CMK (cell line): ENCODE data around the gene TUBA4A.

Source experiments
- DNase-seq: peaks from one replicate; pipeline ENCODE4 v3.0.0-alpha.2; 2010; ENCODE audit warnings: low read depth

TUBA4A gene

DNA sequence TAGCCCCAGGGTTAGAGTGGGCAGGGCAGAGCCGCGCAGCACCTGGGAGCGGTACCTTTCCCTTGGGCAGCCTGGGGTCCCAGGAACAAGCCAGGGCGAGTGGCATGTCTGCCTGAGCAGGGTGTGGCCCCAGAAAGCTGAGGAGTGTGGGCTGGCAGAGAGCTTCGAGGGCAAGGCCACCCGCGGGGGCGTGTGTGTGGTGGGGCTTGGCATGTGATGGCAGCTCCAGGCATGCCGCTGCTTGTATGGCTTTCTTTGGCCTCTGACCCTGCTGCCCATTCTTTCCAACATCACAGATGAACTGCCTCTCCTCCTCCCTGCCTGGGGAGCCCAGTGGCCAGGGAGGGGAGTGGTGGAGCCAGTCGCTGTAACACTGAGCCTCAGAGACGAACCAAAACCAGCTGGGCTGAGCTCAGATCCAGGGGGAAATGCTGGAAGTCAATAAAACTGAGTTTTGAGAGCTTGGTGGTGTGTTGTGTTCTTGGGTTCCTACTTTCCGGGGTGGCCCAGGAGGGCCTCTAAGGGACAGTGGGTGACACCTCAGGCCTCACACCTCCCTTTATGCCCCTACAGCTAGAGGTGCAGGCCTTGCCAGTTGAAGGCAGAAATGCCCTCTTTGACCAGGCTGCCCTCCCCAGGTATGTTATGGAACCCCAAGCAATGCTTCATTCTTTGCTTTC, 32.9 kb upstream of the TUBA4A start:
- no peak for DNase-seq

DNA sequence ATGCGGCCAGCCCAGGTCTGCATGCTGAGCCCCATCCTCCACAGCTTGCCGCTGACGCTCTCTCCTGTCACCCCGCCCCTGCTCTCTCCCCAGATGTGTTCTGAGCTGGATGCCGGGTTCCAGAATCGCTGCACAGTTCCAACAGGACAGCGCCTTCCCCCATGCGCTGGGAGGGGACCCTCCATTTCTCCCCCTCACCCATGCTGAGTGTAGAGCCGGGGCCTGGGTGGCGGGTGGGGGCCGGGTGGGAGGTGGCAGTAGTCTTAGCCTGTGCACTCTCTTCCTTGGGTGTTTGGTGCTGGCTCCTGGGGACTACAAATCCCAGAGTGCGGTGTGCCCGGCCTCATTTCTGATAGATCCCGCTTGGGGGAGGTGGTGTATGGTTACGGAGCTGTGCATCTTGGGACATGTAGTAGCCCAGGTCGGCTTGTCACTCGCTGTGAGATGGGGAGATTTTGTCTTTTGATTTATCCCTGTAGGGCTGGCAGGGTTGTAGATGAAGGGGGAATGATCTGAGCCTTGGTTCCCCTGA, 32.2 kb upstream of the TUBA4A start:
- DNase-seq: no peak

DNA sequence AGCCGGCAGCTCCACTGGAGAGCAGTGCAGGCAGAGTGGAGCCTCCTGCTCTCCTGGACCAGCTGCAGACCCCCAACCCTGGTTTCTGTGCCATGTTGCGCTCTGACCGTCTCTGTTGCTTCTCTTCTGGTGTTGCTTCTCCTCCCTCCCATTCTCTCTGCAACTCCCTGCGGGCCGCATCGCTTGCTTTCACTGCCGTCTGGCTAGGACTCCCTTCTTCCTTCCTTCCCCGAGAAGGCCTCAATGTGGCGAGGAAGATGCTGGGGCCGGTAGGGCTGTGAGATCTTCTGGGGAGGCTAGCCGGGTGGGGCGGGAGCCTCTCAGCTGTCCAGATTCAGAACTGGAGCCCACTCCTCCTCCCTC, 31.6 kb upstream of the TUBA4A start:
- no peak for DNase-seq

DNA sequence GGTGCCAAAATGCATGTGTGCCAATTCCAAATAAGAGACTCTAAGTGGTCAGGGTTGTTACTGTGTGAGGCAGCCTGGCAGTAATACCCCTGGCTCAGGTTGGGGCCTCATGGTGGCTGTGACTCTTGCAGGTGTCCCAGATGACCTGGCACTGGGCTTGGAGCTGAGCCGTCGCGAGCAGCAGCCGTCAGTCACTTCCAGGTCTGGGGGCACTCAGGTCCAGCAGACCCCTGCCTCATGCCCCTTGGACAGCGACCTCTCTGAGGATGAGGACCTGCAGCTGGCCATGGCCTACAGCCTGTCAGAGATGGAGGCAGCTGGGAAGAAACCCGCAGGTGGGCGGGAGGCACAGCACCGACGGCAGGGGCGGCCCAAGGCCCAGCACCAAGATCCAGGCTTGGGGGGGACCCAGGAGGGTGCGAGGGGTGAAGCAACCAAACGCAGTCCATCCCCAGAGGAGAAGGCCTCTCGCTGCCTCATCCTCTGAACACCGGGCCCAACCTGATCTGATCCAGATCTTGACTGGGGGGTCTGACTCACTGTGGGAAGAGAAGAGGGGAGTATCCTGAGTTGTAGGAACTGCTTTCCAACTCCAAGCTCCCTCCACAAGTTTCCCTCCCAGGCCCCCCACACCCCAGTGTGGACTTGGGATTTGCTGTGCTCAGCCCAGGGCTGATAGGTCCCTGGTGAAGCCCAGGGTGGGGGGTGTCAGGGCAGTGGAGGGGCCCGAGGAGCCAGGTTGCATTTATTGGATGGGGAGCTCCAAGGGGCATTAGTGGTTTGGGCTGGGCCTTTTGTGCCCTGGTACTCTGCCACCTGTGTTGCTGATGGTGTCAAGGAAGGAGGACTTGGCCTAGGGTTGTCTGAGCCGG, 31.0 kb upstream of the TUBA4A start:
- DNase-seq: no peak

DNA sequence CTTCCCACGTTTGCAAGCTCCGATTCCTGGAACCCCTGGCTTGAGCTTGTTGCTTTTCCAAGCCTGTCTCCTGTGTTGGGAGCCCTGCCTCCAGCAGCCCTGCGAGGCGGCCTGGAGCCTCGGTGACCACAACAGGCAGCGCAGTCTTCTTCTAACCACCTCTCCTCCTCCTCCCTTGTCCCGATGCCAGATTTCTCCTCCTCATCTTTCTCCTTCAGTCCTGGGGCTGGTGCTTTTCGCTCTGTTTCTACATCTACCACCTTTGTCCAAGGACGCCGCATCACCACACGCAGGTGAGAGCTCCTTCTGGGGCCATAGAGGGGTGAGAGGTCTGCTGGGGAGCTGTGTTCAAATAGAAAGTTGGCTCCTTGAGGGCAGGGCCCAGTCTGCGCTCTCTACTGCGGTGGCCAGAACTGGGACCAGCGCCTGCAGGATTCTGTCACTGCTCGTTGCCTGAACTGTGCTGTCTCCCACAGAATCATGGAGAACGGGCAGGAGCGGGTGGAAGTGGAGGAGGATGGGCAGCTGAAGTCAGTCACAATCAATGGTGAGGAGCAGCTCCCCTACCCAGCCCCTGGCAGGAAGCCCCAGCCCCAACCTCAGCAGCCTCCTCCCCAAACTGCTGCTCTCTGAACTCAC, 29.3 kb upstream of the TUBA4A start:
- DNase-seq: no peak

DNA sequence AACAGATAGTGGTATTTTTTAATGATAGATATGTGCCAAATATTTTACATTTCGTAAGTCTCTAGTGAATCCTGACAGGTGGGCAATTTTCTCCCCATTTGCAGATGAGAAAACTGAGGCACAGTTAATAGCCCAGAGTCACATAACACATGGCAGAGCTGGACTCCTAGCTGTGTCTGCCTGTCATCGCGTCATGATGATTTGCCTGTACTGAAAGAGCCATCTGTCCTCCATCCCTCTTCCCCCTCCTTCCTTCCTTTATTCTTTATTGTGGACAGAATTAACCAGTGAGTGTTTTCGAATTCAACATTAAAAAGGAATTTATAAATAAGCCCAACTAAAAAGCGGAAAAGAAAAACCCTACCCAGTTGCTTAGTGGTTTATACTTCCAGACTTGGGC, 28.7 kb upstream of the TUBA4A start:
- DNase-seq: no peak

DNA sequence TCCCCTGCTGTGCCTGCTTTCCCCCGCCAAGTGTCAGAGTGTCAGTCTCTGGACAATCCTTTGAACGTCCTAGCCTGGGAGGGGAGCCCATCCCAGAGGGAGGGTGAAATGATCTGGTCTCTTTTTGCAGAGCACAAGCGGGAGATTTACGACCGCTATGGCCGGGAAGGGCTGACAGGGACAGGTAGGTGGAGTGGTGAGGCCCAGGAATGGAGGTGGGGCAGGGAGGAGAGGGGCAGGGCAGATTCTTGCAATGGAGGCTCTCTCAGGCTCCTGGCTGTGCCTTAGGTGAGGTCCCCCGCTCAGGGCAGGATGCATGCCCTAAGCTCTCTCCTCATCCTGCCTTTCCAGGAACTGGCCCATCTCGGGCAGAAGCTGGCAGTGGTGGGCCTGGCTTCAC, 27.9 kb upstream of the TUBA4A start:
- DNase-seq: no peak

DNA sequence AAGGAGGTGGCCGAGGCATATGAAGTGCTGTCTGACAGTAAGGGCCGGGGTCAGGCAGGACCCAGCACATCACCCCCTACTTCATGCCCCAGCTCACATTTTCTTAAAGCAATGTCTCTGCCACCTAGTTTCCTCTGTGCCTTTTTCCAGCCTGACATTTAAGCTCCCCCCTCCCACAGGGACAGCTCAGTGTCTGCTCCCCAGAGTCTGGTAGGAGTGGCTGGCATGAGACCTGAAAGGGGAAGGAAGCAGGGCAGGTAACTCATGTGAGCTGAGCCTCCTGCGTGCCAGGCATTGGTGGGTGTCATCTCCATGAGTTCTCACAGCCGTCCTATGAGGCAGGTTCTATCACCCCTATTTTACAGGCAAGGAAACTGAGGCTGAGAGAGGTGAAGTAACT, 26.9 kb upstream of the TUBA4A start:
- no peak for DNase-seq

DNA sequence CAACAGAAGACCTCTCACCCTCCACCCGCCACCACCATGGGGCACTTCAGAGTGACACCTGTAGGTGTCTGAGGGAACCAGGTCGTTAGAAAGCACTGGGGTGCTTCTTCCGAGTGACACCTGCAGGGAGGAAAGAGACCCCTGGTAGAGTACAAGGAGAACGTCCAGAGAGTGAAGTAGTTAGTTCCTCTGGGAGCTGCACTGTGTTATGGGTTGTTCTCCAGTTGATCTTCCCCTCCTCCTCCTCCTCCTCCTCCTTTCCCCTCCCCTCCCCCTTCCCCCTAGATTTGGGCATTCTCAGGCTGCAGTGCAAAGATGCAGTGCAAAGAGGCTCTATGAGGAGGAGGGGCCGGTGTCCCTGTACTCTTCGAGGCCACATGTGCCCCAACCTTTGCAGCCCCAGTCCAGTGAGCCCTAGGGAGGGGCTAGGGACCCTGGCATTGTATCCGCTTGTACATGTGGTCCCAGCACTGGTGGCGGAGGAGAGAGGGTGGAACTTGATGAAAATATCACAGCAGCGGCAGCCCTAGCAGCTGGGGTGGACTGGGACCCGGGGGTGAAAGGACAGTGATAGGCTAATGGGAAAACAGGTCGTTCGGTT, 26.3 kb upstream of the TUBA4A start:
- DNase-seq: no peak

DNA sequence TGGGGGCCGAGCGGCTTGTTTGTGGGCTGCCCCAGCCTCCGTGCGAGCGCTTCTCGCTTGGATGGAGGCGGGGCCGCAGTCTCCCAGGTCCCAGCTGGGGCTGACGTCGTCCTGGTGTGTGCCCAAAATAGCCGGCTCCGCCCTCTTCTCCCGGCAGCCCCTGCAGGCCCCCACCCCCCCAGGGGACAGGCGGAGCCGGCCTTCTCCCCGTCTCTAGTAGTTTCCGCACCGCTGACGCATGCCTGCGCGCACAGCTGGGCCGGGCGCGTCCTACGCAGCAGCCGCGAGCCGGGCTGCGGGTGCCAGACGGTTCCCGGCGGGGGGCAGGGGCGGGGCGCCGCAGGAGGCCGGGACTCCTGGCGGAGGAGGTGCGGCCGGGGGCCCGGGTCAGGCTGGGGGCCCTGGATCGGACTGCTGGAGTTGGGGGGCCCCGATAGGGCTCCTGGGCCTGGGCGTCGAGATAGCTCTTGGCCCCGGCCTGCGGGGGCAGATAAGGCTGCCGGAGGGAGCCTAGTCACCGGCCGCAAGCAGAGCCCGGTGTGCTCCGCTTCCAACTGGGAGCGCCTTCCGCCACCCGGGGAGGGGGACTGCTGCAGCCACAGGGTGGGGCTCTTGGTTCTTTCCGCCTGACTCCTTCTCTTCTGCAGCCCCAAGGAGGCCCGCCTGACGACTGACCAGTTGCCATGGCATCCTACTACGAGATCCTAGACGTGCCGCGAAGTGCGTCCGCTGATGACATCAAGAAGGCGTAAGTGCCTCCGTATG, 25.6 kb upstream of the TUBA4A start, which contains the start of gene DNAJB2:
DNAJB2 (plus strand) TSS at position 216 of the 765 bp plus-strand sequence; CDS start at position 684, 468 bp downstream.
- DNase-seq: peak; percentile 98

DNA sequence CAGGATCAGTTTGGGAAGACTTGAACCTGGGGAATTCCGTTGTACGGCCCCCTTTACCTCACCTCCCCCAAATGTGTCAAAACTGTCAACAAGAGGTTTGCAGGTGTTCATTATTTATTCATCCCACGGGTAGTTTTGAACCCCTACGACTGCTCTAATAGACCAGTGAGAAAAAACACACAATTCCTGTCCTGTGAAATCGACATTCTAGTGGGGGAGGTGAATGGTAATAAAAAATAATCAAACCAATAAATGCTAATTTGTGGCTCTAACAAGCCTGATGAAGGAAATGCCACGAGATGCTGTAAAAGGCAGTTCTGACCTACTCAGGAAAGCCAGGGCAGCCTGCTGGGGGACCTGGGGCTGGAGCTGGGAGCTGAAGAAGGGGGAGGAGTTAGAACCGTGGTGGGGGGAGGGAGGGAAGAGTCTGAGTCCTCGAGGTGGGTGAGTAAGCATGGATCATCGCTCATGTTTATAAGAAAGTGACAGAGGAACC, 25.0 kb upstream of the TUBA4A start:
- no peak for DNase-seq

DNA sequence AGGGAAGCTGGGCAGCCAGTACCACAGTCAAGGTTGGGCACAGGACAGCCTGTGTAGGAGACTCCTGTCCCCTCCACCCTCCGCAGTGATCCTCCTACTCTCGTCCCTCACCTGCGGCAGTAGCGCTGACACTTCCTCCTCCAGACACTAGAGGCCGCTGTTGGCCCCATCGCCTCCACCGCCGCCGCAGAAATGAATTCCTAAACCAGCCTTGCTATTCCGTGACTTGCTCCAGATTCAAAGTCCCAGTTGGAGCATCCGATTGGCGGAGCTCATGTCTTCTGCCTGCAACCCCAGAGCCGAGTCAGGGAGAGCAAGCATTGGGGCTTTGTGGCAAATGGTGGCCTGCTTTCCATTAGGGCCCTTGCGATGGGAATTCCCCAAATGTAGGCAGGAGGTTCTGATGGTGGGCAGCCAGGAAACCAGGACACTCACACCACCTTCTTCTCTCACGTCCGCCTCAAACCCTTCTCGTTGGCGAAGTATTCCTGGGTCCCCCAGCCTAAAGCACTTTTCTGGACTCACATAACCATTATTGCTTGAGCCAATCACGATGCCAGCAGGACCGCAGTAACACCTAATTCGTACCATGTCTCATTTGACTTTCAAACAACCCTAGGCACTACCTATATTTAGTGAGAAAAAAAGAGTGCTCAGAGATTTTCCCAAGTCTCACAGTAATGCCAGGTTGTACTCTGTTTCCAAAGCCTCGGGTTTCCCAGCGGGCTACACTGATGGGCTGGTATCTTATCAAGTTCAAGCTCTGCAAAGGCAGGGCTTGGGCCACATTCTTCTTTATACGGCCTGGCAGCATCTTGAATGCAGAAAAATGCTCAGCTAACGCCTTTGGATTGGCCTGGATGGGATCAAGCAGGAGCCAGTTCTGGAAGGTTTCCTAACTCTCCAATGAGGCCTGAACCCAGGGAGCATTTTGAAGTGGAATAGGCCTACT, 24.3 kb upstream of the TUBA4A start:
- no peak for DNase-seq

DNA sequence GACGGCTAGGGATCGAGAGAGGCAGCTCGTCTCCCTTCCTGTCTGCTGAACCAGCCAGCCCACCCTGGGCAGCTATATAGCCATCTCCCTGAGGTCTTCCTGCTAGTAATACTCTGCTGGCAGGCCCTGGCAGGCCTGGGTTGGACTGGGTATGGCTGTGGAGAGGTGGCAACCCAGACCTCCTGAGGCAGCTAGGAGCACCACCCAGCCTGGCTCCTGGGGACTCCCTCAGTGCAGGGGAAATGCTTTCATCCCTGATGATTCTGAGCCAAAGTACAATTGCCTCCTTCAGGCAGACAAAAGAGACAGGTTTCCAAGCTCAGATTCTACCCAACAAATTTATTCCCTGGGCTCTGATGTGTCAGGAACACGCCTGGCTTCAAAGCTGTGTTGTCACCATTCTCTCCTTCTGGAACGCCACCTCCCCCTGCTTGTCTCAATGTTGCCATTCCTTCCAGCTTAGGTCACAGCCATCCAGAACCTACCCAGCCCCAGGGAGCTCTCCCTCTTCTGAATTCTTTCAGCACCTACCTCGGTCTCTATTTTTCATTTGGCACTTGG, 20.7 kb upstream of the TUBA4A start:
- DNase-seq: no peak

DNA sequence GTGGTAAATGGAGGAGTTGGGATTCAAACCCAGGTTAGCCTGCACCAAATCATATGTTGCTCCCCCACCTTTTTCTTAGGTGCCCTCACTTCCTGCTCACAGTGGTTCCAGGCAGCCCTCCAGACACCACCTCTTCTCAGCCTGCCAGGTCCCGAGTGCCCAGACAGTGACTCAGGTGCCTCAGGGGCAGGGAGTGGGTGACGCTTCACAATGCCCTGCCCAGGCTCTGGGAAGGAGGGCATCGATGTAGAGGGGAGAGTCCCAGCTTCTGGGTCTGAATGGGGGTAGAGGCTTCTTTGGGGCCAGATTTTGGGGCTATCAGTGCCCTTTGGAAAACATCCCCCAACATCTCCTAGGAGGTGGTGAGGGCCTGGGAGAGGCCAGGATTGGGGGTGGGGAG, 20.2 kb upstream of the TUBA4A start:
- DNase-seq: no peak

DNA sequence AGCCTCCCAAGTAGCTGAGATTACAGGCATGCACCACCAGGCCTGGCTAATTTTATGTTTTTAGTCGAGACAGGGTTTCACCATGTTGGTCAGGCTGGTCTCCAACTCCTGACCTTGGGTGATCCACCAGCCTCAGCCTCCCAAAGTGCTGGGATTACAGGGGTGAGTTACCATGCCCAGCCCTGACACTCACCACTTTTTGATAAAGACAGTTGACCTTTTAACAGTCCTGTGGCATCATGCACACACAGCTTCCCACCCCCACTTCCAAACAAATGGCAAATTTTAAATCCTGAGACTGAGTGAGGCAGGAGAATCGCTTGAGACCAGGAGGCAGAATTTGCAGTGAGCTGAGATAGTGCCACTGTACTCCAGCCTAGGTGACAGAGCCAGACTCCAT, 19.3 kb upstream of the TUBA4A start:
- no peak for DNase-seq

DNA sequence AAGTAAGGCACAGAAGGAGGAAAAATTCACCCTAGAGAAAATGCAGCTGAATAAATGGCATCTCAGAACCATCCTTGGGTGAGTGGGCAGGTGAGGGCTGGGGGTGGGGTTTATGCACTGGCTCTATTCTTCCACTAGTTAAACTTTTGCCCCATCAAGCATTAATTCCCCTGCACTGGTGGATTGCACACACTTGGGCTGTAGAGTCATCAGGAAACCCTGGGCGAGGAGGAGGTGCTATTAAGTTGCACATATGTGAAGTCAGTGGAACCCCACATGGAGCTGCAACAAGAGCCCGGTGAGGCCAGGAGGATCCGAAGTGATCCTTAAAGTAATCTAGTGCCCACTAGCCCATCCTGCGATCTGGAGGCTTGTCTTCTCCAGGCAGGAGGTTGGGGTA, 18.6 kb upstream of the TUBA4A start:
- no peak for DNase-seq

DNA sequence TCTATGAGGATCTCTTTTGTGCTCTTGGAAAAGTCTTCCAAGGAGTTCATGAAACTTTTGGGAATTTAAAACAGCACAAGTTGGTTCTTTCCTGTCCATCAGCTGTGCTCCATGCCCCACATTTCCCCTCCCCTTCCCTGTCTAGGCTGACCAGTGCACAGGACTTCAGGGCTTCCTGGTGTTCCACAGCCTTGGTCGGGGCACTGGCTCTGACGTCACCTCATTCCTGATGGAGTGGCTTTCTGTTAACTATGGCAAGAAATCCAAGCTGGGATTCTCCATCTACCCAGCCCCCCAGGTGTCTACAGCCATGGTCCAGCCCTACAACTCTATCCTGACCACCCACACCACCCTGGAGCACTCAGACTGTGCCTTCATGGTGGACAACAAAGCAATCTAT, 17.3 kb upstream of the TUBA4A start:
- DNase-seq: no peak

DNA sequence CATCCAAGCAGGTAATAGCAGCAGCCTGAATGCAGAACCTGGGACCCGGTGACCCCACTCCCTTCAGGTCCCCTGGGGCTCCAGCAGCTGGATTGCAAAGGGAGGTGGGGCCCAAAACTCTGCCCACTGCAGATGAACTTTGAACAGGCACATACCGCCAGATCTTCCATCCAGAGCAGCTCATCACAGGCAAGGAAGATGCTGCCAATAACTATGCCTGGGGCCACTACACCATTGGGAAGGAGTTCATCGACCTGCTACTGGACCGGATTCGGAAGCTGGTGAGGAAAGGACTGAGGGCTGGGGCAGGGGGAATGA, 16.3 kb upstream of the TUBA4A start:
- DNase-seq: no peak

DNA sequence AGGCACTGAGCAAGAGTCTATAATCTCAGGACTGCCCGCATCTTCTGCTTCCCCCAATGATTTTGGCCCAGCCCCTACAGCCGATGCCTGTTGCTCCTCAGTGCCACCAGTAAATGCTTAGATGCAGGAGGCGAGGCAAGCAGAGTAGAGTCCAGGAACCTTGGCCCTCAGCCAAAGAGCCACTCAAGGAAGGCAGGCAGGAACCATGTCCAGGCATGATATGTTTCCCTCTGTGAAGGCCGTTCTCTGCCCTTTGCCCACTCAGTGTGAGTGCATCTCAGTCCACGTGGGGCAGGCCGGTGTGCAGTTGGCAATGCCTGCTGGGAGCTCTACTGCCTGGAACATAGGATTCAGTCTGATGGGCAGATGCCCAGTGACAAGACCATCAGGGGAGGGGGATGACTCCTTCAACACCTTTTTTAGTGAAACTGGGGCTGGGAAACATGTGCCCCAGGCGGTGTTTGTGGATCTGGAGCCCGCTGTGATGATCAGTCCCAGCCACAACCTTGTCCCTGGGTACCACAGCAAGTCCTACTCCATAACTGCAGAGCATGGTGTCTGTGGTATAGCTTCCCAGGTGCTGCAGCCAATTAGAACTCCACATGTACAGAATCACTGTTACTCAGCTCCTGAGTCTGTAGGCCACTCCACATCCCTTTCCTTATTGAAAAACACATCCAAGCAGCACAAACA, 15.8 kb upstream of the TUBA4A start:
- no peak for DNase-seq

DNA sequence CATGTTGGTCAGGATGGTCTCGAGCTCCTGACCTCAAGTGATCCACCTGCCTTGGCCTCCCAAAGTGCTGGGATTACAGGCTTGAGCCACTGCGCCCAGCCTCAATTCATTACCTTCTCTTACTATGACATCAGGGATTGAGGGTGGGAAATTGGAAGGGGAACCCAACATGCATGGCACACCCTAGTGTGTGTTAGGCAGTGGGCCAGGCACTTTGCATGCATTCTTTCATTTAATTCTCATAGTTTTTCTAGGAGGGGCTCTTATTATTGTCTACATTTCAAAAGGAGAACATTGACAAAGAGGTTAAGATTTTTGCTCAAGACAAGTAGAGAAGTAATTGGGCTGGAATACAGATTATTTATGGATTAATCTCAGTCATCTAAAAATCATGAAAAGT, 14.6 kb upstream of the TUBA4A start:
- no peak for DNase-seq
